Kidney (tissue), 14 donors: ENCODE data around the gene XRCC4. TPM values are rescaled to one million over a fixed set of nuclear protein-coding genes. Genes with fewer than 3 reads are reported as not detected.

Experiments
- DNase-seq, 5 donors: peaks; one replicate each; pipeline ENCODE4 v3.0.0-alpha.2; 2013 to 2020
- FAIRE-seq: peaks from 2 replicates; lab custom pipeline; 2012; peaks lifted over from hg19 to GRCh38; lab: Jason Lieb, UNC
- H3K27ac ChIP-seq, 2 donors: one replicate each; pipeline ENCODE4 v1.7.0; 2013; ENCODE audit warnings: low read depth in 2 of 2, low read length in 2 of 2, inconsistent platforms in 1 of 2
- H3K27me3 ChIP-seq: one replicate; pipeline ENCODE4 v1.7.1; 2013; ENCODE audit warnings: low read length, inconsistent platforms; ENCODE audit not compliant: control insufficient read depth, insufficient read depth
- H3K36me3 ChIP-seq, 3 donors: one replicate each; pipeline versions ENCODE4 v1.7.0 to v1.7.1; 2013; ENCODE audit warnings: low read length in 3 of 3, control low read depth in 1 of 3, inconsistent platforms in 1 of 3; ENCODE audit not compliant: insufficient read depth in 3 of 3, control insufficient read depth in 2 of 3
- H3K4me1 ChIP-seq, 3 donors: one replicate each; pipeline versions ENCODE4 v1.7.0 to v1.7.1; 2013; ENCODE audit warnings: low read length in 3 of 3, inconsistent platforms in 1 of 3, low read depth in 1 of 3; ENCODE audit not compliant: control insufficient read depth in 2 of 3, insufficient read depth in 2 of 3
- H3K4me3 ChIP-seq, 3 donors: one replicate each; pipeline versions ENCODE4 v1.7.0 to v1.8.1; 2013; ENCODE audit warnings: low read length in 3 of 3, control low read depth in 1 of 3, inconsistent platforms in 1 of 3
- H3K9ac ChIP-seq, 3 donors: one replicate each; pipeline versions ENCODE4 v1.7.0 to v1.7.1; 2013; ENCODE audit warnings: low read length in 3 of 3, control low read depth in 1 of 3, inconsistent platforms in 1 of 3
- H3K9me3 ChIP-seq, 3 donors: one replicate each; pipeline versions ENCODE4 v1.7.0 to v1.7.1; 2013; ENCODE audit warnings: low read length in 3 of 3, control low read depth in 1 of 3, inconsistent platforms in 1 of 3; ENCODE audit not compliant: control insufficient read depth in 2 of 3, insufficient read depth in 1 of 3
- CTCF ChIP-seq: IDR thresholded peaks from 3 replicates; pipeline ENCODE4 v1.5.1; 2012; ENCODE audit warnings: mild to moderate bottlenecking, moderate library complexity, borderline replicate concordance; ENCODE audit not compliant: insufficient read depth; ENCODE audit errors: extremely low read depth
- intact Hi-C: fragments of 100-400 bp; cut with DNase I; formaldehyde crosslinking; loops from one replicate; pipeline ENCODE4 v1.11.1; 2022
- polyA plus RNA-seq: library from polyadenylated mRNA; stranded (reverse); fragments of 350-450 nt; fragmentation: Illumina TruSeq; extraction: RNeasy Lipid Tissue Mini Kit (QIAGEN cat#74804); gene quantifications from one replicate; pipeline ENCODE4 v1.2.3, GENCODE V29; 2014; ENCODE audit warnings: low read depth, low replicate concordance; ENCODE audit not compliant: insufficient read depth
- total RNA-seq: library from RNA; stranded (reverse); fragmentation: NEBNext Ultra II Directional; extraction: Animal tissue kit (Norgen Biotek cat#: 25700); gene quantifications from one replicate; pipeline ENCODE4 v1.2.1, GENCODE V29; 2021
- donor health status: control.
- donor health status: control.
- donor health status: control.
- donor health status: control.
- donor health status: control.
- donor health status: DM: yes; HTN: yes; CAD: no.
- donor health status: Normal renal cell carcinoma (clear cell type).

Gene XRCC4
- total and polyA plus RNA-seq, 2 donors from 2014 or later, result 8.5 to 9.4 TPM

- no peaks in the 10 kb centered on the region for H3K27me3 ChIP-seq
- H3K4me1 ChIP-seq, result no peaks in the 10 kb centered on the region
Measured at GRCh38 chr5:83048277-83048676, 29.1 kb upstream of the XRCC4 start.

GRCh38 chr5:83048811-83049210 lies 28.5 kb upstream of the XRCC4 start:
- no peaks in the 10 kb centered on the region for H3K36me3 ChIP-seq
- no peak overlapping the region for H3K9ac ChIP-seq
- no peak overlapping the region for H3K27ac ChIP-seq
- no peak for TF ChIP-seq CTCF
- no peaks in the 10 kb centered on the region for H3K27me3 ChIP-seq
- no peak for DNase-seq
- intact Hi-C loops, result no loop called here
- H3K4me3 ChIP-seq, result no peak overlapping the region
- H3K9me3 ChIP-seq, result no peaks in the 10 kb centered on the region
- FAIRE-seq, result no peak
- H3K4me1 ChIP-seq, result no peaks in the 10 kb centered on the region

More at GRCh38 chr5:83048277-83048676, 29.1 kb upstream of the XRCC4 start:
- intact Hi-C loops, result no loop called here
- Histone ChIP-seq H3K4me3 (no peak overlapping the region), H3K27ac (no peak overlapping the region), H3K36me3 (no peaks in the 10 kb centered on the region), H3K9me3 (no peaks in the 10 kb centered on the region), H3K9ac (no peak overlapping the region)
- FAIRE-seq, result no peak
- TF ChIP-seq CTCF, result no peak
- no peak for DNase-seq

- no peak for TF ChIP-seq CTCF
- H3K9ac ChIP-seq, result no peak overlapping the region
- H3K4me3 ChIP-seq, result no peak overlapping the region
- intact Hi-C loops, result no loop called here
- no peaks in the 10 kb centered on the region for H3K27me3 ChIP-seq
- H3K4me1 ChIP-seq, result no peaks in the 10 kb centered on the region
- no peaks in the 10 kb centered on the region for H3K36me3 ChIP-seq
- DNase-seq (peak in 2 of 5 donors; percentile 38 to 73), FAIRE-seq (no peak)
- no peaks in the 10 kb centered on the region for H3K9me3 ChIP-seq
- H3K27ac ChIP-seq, result no peak overlapping the region
Measured at GRCh38 chr5:83049370-83049885, 27.9 kb upstream of the XRCC4 start.
